WTC11 (cell line): ENCODE measurements around the gene CAMK2N2. TPM values are rescaled to one million over a fixed set of nuclear protein-coding genes. Genes with fewer than 3 reads are reported as not detected.

Source experiments
- ATAC-seq: fragments of 200-7000 bp; cut with Tn5 transposase; 2 replicates; pipeline ENCODE4 v1.10.0; 2021; ENCODE audit warnings: mild to moderate bottlenecking, moderate library complexity
- CTCF ChIA-PET: fragments of 300-600 bp; sonication (Branson Sonifier 250); formaldehyde crosslinking; loops from one replicate; lab custom pipeline; 2021; ENCODE audit warnings: antibody characterized with exemption; lab: Charles Lee
- POLR2A ChIA-PET: fragments of 350-600 bp; sonication (Branson Sonifier 250); formaldehyde crosslinking; loops from one replicate; lab custom pipeline; 2021; ENCODE audit warnings: antibody characterized with exemption; lab: Charles Lee
- DNase-seq: peaks from one replicate; pipeline ENCODE4 v3.0.0; 2021; ENCODE audit warnings: low spot score
- H3K27ac Mint-ChIP-seq: 2 replicates; pipeline ENCODE4 v1.8.0; 2021; ENCODE audit warnings: mixed read lengths
- H3K27me3 Mint-ChIP-seq: 2 replicates; pipeline ENCODE4 v1.8.0; 2021; ENCODE audit warnings: low read depth, mild to moderate bottlenecking, moderate library complexity, mixed read lengths
- H3K36me3 Mint-ChIP-seq: 2 replicates; pipeline ENCODE4 v1.8.0; 2021; ENCODE audit warnings: mixed read lengths
- H3K4me1 Mint-ChIP-seq: 2 replicates; pipeline ENCODE4 v1.8.0; 2022; ENCODE audit warnings: mixed read lengths
- H3K4me3 Mint-ChIP-seq: 2 replicates; pipeline ENCODE4 v1.8.0; 2021; ENCODE audit warnings: mild to moderate bottlenecking, moderate library complexity, mixed read lengths
- H3K9me3 Mint-ChIP-seq: 2 replicates; pipeline ENCODE4 v1.8.0; 2021; ENCODE audit warnings: mixed read lengths
- CBFB ChIP-seq: sonication (generic); formaldehyde crosslinking; IDR thresholded peaks from 2 replicates; pipeline ENCODE4 v1.8.1; 2022; ENCODE audit warnings: mild to moderate bottlenecking, low read depth, missing genetic modification reagents
- ELF4 ChIP-seq: sonication (generic); formaldehyde crosslinking; IDR thresholded peaks from 2 replicates; pipeline ENCODE4 v1.8.1; 2022; ENCODE audit warnings: low read depth, mild to moderate bottlenecking, moderate library complexity, missing genetic modification reagents
- EMX1 ChIP-seq: fragments of 250-450 bp; sonication (Bioruptor Pico); IDR thresholded peaks from 2 replicates; pipeline ENCODE4 v1.8.0; 2021; ENCODE audit warnings: mild to moderate bottlenecking
- ESRRA ChIP-seq: sonication (generic); formaldehyde crosslinking; IDR thresholded peaks from 2 replicates; pipeline ENCODE4 v1.8.1; 2022; ENCODE audit warnings: mild to moderate bottlenecking, missing genetic modification reagents, borderline replicate concordance
- FOXK1 ChIP-seq: sonication (generic); formaldehyde crosslinking; IDR thresholded peaks from 2 replicates; pipeline ENCODE4 v1.8.0; 2022; ENCODE audit warnings: mild to moderate bottlenecking, moderate library complexity, missing genetic modification reagents
- GABPB1 ChIP-seq: sonication (generic); formaldehyde crosslinking; IDR thresholded peaks from 2 replicates; pipeline ENCODE4 v1.8.1; 2023; ENCODE audit warnings: mild to moderate bottlenecking, missing genetic modification reagents
- NR1H2 ChIP-seq: sonication (generic); formaldehyde crosslinking; IDR thresholded peaks from 2 replicates; pipeline ENCODE4 v1.9.0; 2021; ENCODE audit warnings: mild to moderate bottlenecking, moderate library complexity, missing genetic modification reagents
- NR3C1 ChIP-seq: sonication (generic); formaldehyde crosslinking; conservative IDR thresholded peaks from 2 replicates; pipeline ENCODE4 v1.8.1; 2023; ENCODE audit warnings: low read depth, mild to moderate bottlenecking, missing genetic modification reagents
- PRRX2 ChIP-seq: fragments of 250-450 bp; sonication (Bioruptor Pico); IDR thresholded peaks from 2 replicates; pipeline ENCODE4 v1.8.0; 2021; ENCODE audit warnings: mild to moderate bottlenecking
- SMAD4 ChIP-seq: sonication (generic); formaldehyde crosslinking; IDR thresholded peaks from 2 replicates; pipeline ENCODE4 v1.8.0; 2022; ENCODE audit warnings: mild to moderate bottlenecking, missing genetic modification reagents
- TCF7 ChIP-seq: sonication (generic); formaldehyde crosslinking; IDR thresholded peaks from 2 replicates; pipeline ENCODE4 v1.8.0; 2022; ENCODE audit warnings: mild to moderate bottlenecking, low read depth, missing genetic modification reagents, moderate library complexity
- ZNF219 ChIP-seq: sonication (generic); formaldehyde crosslinking; IDR thresholded peaks from 2 replicates; pipeline ENCODE4 v1.8.0; 2023; ENCODE audit warnings: missing genetic modification reagents, mild to moderate bottlenecking, borderline replicate concordance
- ZNF263 ChIP-seq: sonication (generic); formaldehyde crosslinking; IDR thresholded peaks from 2 replicates; pipeline ENCODE4 v1.8.1; 2022; ENCODE audit warnings: low read depth, mild to moderate bottlenecking, moderate library complexity, missing genetic modification reagents
- ZNF317 ChIP-seq: sonication (generic); formaldehyde crosslinking; IDR thresholded peaks from 2 replicates; pipeline ENCODE4 v1.8.1; 2023; ENCODE audit warnings: low read depth, mild to moderate bottlenecking, moderate library complexity, missing genetic modification reagents, borderline replicate concordance
- ZNF396 ChIP-seq: fragments of 250-450 bp; sonication (Bioruptor Pico); IDR thresholded peaks from 2 replicates; pipeline ENCODE4 v1.8.0; 2021; ENCODE audit warnings: mild to moderate bottlenecking, moderate library complexity, borderline replicate concordance
- total RNA-seq: library from RNA; stranded (reverse); gene quantifications from 3 replicates; pipeline ENCODE4 v1.2.3, GENCODE V29; 2021
- TF ChIP-seq, protein P1 (sequence below): sonication (generic); formaldehyde crosslinking; IDR thresholded peaks from 2 replicates; pipeline ENCODE4 v1.8.0; 2022; ENCODE audit warnings: mild to moderate bottlenecking, missing genetic modification reagents
- TF ChIP-seq, protein P2 (sequence below): fragments of 250-450 bp; sonication (Bioruptor Pico); IDR thresholded peaks from 2 replicates; pipeline ENCODE4 v1.9.0; 2021; ENCODE audit warnings: moderate library complexity, mild to moderate bottlenecking, inconsistent platforms, borderline replicate concordance
- TF ChIP-seq, protein P3 (sequence below): sonication (generic); formaldehyde crosslinking; IDR thresholded peaks from 2 replicates; pipeline ENCODE4 v1.8.1; 2022; ENCODE audit warnings: low read depth, mild to moderate bottlenecking, moderate library complexity, missing genetic modification reagents, borderline replicate concordance
- TF ChIP-seq, protein P4 (sequence below): sonication (generic); formaldehyde crosslinking; IDR thresholded peaks from 2 replicates; pipeline ENCODE4 v1.8.1; 2023; ENCODE audit warnings: mild to moderate bottlenecking, missing genetic modification reagents, moderate library complexity
- TF ChIP-seq, protein P5 (sequence below): sonication (generic); formaldehyde crosslinking; IDR thresholded peaks from 2 replicates; pipeline ENCODE4 v1.8.0; 2023; ENCODE audit warnings: mild to moderate bottlenecking, missing genetic modification reagents
- TF ChIP-seq, protein P6 (sequence below): sonication (generic); formaldehyde crosslinking; IDR thresholded peaks from 2 replicates; pipeline ENCODE4 v1.8.0; 2023; ENCODE audit warnings: missing genetic modification reagents, mild to moderate bottlenecking, borderline replicate concordance

Gene CAMK2N2
- total RNA-seq, 1 experiment from 2014 or later, result 10.5 TPM

DNA sequence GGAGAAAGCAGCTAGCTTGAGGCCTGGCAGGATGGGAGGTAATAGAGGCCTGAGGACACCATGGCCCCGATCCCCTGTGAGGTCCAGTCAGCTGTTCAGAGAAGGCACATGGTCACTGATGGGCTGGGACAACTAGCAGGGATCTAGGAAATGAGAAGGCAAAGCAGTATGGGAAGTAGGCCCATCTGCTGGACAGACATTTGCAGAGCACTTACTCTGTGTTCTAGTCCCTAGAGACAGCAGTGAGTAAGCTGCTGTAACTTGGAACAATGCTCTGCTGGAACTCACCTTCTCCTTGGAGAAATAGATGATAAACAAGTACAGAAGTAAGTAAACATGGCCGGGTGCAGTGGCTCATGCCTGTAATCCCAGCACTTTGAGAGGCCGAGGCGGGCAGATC lies 21.6 kb upstream of the CAMK2N2 start:
- Mint-ChIP-seq H3K27ac (no peak overlapping the region), H3K36me3 (no peaks in the 10 kb centered on the region), H3K27me3 (peaks cover 11% of the 10 kb centered on the region), H3K9me3 (no peaks in the 10 kb centered on the region), H3K4me1 (peaks cover 5% of the 10 kb centered on the region; the same call in 1 of the 2 replicates), H3K4me3 (no peak overlapping the region)
- TF ChIP-seq, protein P1, sequence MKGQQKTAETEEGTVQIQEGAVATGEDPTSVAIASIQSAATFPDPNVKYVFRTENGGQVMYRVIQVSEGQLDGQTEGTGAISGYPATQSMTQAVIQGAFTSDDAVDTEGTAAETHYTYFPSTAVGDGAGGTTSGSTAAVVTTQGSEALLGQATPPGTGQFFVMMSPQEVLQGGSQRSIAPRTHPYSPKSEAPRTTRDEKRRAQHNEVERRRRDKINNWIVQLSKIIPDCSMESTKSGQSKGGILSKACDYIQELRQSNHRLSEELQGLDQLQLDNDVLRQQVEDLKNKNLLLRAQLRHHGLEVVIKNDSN (CRISPR knock-in tag), result no peak
- TF ChIP-seq PRRX2 (CRISPR knock-in tag), result no peak
- no peak for ATAC-seq
- CTCF ChIA-PET, result interaction anchor here (0.6 to 1.3 kb wide), 3 partner anchors 33 to 75 kb away, joined by 3 to 4 read pairs (median 4); partner anchors contain the start of gene EEF1AKMT4
- POLR2A ChIA-PET, result no interaction called here
- DNase-seq, result no peak

DNA sequence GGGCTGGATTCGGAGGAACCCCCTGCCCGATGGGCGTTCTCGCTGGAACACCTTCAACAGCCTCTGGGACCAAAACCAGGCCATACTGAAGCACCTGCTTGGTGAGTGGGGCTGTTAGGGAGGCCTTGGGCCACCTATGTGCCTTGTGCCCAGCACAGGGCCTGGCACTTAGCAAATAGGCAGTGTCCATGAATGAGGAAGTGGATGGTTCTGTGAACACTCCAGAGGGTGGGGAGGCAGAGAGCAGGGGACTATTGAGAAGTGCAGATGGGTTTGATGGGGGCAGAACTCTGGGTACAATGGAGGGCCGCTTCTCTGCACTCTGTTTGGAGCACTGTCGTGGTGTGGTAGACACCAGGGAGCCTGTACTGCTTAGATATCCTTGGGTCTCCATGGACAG lies 16.0 kb upstream of the CAMK2N2 start:
- POLR2A ChIA-PET, result no interaction called here
- DNase-seq (no peak), ATAC-seq (no peak)
- no peaks in the 10 kb centered on the region for H3K36me3 Mint-ChIP-seq
- CTCF ChIA-PET, result no interaction called here
- no peak for TF ChIP-seq ZNF396 (CRISPR knock-in tag)
- TF ChIP-seq, protein P2, sequence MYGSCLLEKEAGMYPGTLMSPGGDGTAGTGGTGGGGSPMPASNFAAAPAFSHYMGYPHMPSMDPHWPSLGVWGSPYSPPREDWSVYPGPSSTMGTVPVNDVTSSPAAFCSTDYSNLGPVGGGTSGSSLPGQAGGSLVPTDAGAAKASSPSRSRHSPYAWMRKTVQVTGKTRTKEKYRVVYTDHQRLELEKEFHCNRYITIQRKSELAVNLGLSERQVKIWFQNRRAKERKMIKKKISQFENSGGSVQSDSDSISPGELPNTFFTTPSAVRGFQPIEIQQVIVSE (CRISPR knock-in tag), result no peak
- TF ChIP-seq, protein P3, sequence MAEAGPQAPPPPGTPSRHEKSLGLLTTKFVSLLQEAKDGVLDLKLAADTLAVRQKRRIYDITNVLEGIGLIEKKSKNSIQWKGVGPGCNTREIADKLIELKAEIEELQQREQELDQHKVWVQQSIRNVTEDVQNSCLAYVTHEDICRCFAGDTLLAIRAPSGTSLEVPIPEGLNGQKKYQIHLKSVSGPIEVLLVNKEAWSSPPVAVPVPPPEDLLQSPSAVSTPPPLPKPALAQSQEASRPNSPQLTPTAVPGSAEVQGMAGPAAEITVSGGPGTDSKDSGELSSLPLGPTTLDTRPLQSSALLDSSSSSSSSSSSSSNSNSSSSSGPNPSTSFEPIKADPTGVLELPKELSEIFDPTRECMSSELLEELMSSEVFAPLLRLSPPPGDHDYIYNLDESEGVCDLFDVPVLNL (CRISPR knock-in tag), result no peak
- no peak for TF ChIP-seq ZNF317
- no peak for TF ChIP-seq ZNF219 (CRISPR knock-in tag)
- no peak for TF ChIP-seq NR3C1 (CRISPR knock-in tag)
- TF ChIP-seq GABPB1, result no peak
- TF ChIP-seq NR1H2 (CRISPR knock-in tag), result no peak
- TF ChIP-seq, protein P4, sequence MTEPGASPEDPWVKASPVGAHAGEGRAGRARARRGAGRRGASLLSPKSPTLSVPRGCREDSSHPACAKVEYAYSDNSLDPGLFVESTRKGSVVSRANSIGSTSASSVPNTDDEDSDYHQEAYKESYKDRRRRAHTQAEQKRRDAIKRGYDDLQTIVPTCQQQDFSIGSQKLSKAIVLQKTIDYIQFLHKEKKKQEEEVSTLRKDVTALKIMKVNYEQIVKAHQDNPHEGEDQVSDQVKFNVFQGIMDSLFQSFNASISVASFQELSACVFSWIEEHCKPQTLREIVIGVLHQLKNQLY (CRISPR knock-in tag), result no peak
- TF ChIP-seq ZNF263 (CRISPR knock-in tag), result no peak
- no peak for TF ChIP-seq EMX1 (CRISPR knock-in tag)
- TF ChIP-seq FOXK1 (CRISPR knock-in tag), result no peak
- TF ChIP-seq TCF7 (CRISPR knock-in tag), result no peak
- TF ChIP-seq CBFB (CRISPR knock-in tag), result no peak
- TF ChIP-seq ESRRA, result no peak
- TF ChIP-seq, protein P5, sequence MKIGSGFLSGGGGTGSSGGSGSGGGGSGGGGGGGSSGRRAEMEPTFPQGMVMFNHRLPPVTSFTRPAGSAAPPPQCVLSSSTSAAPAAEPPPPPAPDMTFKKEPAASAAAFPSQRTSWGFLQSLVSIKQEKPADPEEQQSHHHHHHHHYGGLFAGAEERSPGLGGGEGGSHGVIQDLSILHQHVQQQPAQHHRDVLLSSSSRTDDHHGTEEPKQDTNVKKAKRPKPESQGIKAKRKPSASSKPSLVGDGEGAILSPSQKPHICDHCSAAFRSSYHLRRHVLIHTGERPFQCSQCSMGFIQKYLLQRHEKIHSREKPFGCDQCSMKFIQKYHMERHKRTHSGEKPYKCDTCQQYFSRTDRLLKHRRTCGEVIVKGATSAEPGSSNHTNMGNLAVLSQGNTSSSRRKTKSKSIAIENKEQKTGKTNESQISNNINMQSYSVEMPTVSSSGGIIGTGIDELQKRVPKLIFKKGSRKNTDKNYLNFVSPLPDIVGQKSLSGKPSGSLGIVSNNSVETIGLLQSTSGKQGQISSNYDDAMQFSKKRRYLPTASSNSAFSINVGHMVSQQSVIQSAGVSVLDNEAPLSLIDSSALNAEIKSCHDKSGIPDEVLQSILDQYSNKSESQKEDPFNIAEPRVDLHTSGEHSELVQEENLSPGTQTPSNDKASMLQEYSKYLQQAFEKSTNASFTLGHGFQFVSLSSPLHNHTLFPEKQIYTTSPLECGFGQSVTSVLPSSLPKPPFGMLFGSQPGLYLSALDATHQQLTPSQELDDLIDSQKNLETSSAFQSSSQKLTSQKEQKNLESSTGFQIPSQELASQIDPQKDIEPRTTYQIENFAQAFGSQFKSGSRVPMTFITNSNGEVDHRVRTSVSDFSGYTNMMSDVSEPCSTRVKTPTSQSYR (CRISPR knock-in tag), result no peak
- TF ChIP-seq, protein P6, sequence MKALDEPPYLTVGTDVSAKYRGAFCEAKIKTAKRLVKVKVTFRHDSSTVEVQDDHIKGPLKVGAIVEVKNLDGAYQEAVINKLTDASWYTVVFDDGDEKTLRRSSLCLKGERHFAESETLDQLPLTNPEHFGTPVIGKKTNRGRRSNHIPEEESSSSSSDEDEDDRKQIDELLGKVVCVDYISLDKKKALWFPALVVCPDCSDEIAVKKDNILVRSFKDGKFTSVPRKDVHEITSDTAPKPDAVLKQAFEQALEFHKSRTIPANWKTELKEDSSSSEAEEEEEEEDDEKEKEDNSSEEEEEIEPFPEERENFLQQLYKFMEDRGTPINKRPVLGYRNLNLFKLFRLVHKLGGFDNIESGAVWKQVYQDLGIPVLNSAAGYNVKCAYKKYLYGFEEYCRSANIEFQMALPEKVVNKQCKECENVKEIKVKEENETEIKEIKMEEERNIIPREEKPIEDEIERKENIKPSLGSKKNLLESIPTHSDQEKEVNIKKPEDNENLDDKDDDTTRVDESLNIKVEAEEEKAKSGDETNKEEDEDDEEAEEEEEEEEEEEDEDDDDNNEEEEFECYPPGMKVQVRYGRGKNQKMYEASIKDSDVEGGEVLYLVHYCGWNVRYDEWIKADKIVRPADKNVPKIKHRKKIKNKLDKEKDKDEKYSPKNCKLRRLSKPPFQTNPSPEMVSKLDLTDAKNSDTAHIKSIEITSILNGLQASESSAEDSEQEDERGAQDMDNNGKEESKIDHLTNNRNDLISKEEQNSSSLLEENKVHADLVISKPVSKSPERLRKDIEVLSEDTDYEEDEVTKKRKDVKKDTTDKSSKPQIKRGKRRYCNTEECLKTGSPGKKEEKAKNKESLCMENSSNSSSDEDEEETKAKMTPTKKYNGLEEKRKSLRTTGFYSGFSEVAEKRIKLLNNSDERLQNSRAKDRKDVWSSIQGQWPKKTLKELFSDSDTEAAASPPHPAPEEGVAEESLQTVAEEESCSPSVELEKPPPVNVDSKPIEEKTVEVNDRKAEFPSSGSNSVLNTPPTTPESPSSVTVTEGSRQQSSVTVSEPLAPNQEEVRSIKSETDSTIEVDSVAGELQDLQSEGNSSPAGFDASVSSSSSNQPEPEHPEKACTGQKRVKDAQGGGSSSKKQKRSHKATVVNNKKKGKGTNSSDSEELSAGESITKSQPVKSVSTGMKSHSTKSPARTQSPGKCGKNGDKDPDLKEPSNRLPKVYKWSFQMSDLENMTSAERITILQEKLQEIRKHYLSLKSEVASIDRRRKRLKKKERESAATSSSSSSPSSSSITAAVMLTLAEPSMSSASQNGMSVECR (CRISPR knock-in tag), result no peak
- TF ChIP-seq ELF4 (CRISPR knock-in tag), result no peak
- no peak for TF ChIP-seq SMAD4 (CRISPR knock-in tag)
- TF ChIP-seq, all 79 proteins: peak for 0
- H3K9me3 Mint-ChIP-seq, result no peaks in the 10 kb centered on the region
- no peak overlapping the region for H3K27ac Mint-ChIP-seq
- no peak overlapping the region for H3K4me3 Mint-ChIP-seq
- peaks cover 5% of the 10 kb centered on the region for H3K4me1 Mint-ChIP-seq
- H3K27me3 Mint-ChIP-seq, result peaks cover 57% of the 10 kb centered on the region
